NT2/D1 (cell line): ENCODE data around the gene EAF2.

Experiments
- DNase-seq: peaks from one replicate; pipeline ENCODE4 v3.0.0-alpha.2; 2011; ENCODE audit warnings: low read depth, low spot score
- H3K27me3 ChIP-seq: 2 replicates; pipeline ENCODE4 v1.6.0; 2011; ENCODE audit warnings: mild to moderate bottlenecking; ENCODE audit not compliant: insufficient read length, insufficient read depth
- H3K36me3 ChIP-seq: 2 replicates; pipeline ENCODE4 v1.6.1; 2011; ENCODE audit warnings: mild to moderate bottlenecking, low read length, mixed read lengths; ENCODE audit not compliant: insufficient read depth, insufficient read length
- H3K4me1 ChIP-seq: 2 replicates; pipeline ENCODE4 v1.5.1; 2011; ENCODE audit not compliant: insufficient read depth, insufficient read length
- H3K4me3 ChIP-seq: 2 replicates; pipeline ENCODE4 v1.5.1; 2011; ENCODE audit warnings: low read depth; ENCODE audit not compliant: insufficient read length
- H3K9ac ChIP-seq: 2 replicates; pipeline ENCODE4 v1.6.0; 2011; ENCODE audit warnings: low read depth; ENCODE audit not compliant: insufficient read length
- H3K9me3 ChIP-seq: 2 replicates; pipeline ENCODE4 v1.5.1; 2011; ENCODE audit warnings: mild to moderate bottlenecking, low read length; ENCODE audit not compliant: insufficient read depth
- SUZ12 ChIP-seq: IDR thresholded peaks from 2 replicates; pipeline ENCODE4 v1.6.1; 2011; ENCODE audit not compliant: insufficient read length, insufficient read depth; ENCODE audit errors: extremely low read depth
- YY1 ChIP-seq: IDR thresholded peaks from 2 replicates; pipeline ENCODE4 v1.6.1; 2011; ENCODE audit not compliant: insufficient read length, insufficient read depth
- ZNF274 ChIP-seq: IDR thresholded peaks from 2 replicates; pipeline ENCODE4 v1.6.1; 2011; ENCODE audit warnings: mild to moderate bottlenecking, low read depth, low read length

Gene EAF2

GRCh38 chr3:121809249-121809648, 25.8 kb upstream of the EAF2 start:
- Histone ChIP-seq H3K4me1 (no peaks in the 10 kb centered on the region), H3K27me3 (no peaks in the 10 kb centered on the region), H3K9me3 (no peaks in the 10 kb centered on the region), H3K9ac (no peak overlapping the region), H3K4me3 (no peak overlapping the region), H3K36me3 (peaks cover 48% of the 10 kb centered on the region)
- DNase-seq = no peak
- TF ChIP-seq ZNF274 (no peak), YY1 (no peak)

GRCh38 chr3:121817753-121818152, 17.3 kb upstream of the EAF2 start:
- Histone ChIP-seq H3K27me3 (no peaks in the 10 kb centered on the region), H3K36me3 (peaks cover 39% of the 10 kb centered on the region), H3K9me3 (peaks cover 1% of the 10 kb centered on the region), H3K4me3 (no peak overlapping the region), H3K4me1 (no peaks in the 10 kb centered on the region), H3K9ac (no peak overlapping the region)
- DNase-seq = no peak
- TF ChIP-seq SUZ12 (no peak), ZNF274 (no peak), YY1 (no peak)

- DNase-seq = no peak
- Histone ChIP-seq H3K4me3 (no peak overlapping the region), H3K9ac (no peak overlapping the region), H3K36me3 (peaks cover 46% of the 10 kb centered on the region), H3K9me3 (peaks cover 8% of the 10 kb centered on the region), H3K4me1 (no peaks in the 10 kb centered on the region), H3K27me3 (no peaks in the 10 kb centered on the region)
- no peak for TF ChIP-seq YY1
- no peak for TF ChIP-seq ZNF274
- no peak for TF ChIP-seq SUZ12
Measured at GRCh38 chr3:121818578-121818977, 16.4 kb upstream of the EAF2 start.

GRCh38 chr3:121819236-121819635, 15.8 kb upstream of the EAF2 start:
- no peak overlapping the region for H3K4me3 ChIP-seq
- peaks cover 12% of the 10 kb centered on the region for H3K9me3 ChIP-seq
- DNase-seq = no peak
- H3K4me1 ChIP-seq = no peaks in the 10 kb centered on the region
- no peak overlapping the region for H3K9ac ChIP-seq
- no peaks in the 10 kb centered on the region for H3K27me3 ChIP-seq
- no peak for TF ChIP-seq YY1
- no peak for TF ChIP-seq ZNF274
- no peak for TF ChIP-seq SUZ12
- peaks cover 46% of the 10 kb centered on the region for H3K36me3 ChIP-seq

DNA sequence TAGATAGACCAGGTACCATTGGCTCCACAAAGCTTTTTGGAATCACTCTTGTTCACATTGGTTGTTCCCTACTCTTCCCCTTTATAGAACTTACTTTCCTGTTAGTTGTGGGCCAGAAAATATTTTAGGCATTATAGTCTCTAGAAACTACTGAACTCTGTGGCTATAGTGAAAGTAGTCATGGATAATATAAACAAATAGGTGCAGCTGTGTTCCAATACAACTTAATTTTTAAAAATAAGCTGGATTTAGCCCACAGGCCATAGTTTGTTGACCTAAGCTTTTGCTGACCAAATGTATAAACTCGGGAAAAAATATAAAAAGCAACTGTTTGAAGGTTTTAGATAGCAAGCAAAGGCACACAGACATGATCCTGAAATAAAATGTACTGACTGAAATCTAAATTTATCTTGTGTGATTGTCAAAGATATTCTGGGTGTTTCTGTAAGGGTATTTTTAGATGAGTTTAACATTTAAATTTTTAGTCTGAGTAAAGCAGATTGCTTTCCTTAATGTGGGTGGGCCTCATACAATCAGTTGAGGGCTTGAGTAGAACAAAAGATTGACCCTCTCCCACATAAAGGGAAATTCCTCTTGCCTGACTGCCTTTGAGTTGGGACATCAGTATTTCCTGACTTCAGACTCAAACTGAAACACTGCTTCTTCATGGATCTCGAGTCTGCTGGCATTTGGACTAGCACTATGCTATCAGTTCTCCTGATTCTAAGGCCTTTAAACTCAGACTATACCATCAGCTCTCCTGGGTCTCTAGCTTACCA, 13.4 kb upstream of the EAF2 start:
- TF ChIP-seq ZNF274 (no peak), YY1 (no peak), SUZ12 (no peak)
- Histone ChIP-seq H3K36me3 (peaks cover 65% of the 10 kb centered on the region), H3K27me3 (no peaks in the 10 kb centered on the region), H3K9ac (no peak overlapping the region), H3K4me1 (no peaks in the 10 kb centered on the region), H3K4me3 (no peak overlapping the region), H3K9me3 (peaks cover 13% of the 10 kb centered on the region; the same call in 1 of the 2 replicates)
- DNase-seq = no peak

- Histone ChIP-seq H3K27me3 (no peaks in the 10 kb centered on the region), H3K4me3 (no peak overlapping the region), H3K9me3 (peaks cover 13% of the 10 kb centered on the region; the same call in 1 of the 2 replicates), H3K4me1 (no peaks in the 10 kb centered on the region), H3K36me3 (peaks cover 65% of the 10 kb centered on the region), H3K9ac (no peak overlapping the region)
- no peak for TF ChIP-seq ZNF274
- no peak for TF ChIP-seq SUZ12
- no peak for TF ChIP-seq YY1
- no peak for DNase-seq
Measured at GRCh38 chr3:121822973-121823372, 12.0 kb upstream of the EAF2 start.

GRCh38 chr3:121834157-121834670, 795 bp upstream of the EAF2 start:
- H3K4me1 ChIP-seq = no peaks in the 10 kb centered on the region
- H3K27me3 ChIP-seq = peaks cover 10% of the 10 kb centered on the region
- DNase-seq = no peak
- peak overlapping the region; percentile 65 for H3K4me3 ChIP-seq
- no peaks in the 10 kb centered on the region for H3K9me3 ChIP-seq
- TF ChIP-seq YY1 = no peak
- TF ChIP-seq SUZ12 = no peak
- no peak for TF ChIP-seq ZNF274
- peaks cover 40% of the 10 kb centered on the region for H3K36me3 ChIP-seq
- peak overlapping the region; percentile 73 for H3K9ac ChIP-seq
